ELR (cell line): ENCODE data around the gene LIMD2.
A peak's percentile ranks its signal among the peaks of the same experiment; 100 is the strongest.

Source experiments
- DNase-seq: peaks from one replicate; pipeline ENCODE4 v3.0.0-alpha.2; 2015; ENCODE audit warnings: low read depth

LIMD2 gene

DNA sequence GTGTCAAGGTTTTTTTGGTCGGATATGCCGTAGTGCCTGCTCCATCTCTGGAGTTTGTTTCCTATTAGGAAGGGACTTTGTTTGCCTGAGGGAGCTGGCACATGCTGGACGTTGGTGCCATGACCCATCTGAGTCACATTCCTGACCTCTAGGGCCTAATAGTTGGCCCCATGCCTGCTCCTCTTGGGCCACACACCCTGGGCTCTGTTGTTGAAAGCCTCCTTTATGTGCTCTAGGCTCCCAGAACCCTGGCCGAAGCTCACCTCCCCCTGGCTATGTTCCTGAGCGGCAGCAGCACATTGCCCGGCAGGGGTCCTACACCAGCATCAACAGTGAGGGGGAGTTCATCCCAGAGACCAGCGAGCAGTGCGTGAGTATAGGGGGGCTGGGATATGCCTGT is 18.4 kb downstream of the LIMD2 start:
- no peak for DNase-seq

DNA sequence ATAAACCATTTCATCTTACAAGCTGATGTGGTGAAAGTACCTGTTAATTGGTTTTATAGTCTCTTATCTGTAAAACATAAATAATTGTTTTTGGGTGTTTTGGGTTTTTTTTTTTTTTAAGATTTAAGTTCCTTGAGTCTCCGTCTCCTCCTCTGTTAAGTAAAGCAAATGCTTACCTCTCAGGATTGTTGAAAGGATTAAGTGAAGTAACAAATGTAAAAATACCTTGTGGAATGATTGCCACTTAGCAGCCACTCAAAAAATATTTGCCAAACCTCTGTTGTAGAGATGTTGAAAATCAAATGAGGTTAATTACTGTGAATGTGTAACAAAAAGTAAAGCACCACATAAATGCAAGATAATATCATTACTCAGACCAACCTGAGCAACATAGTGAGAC is 19.2 kb downstream of the LIMD2 start:
- no peak for DNase-seq

DNA sequence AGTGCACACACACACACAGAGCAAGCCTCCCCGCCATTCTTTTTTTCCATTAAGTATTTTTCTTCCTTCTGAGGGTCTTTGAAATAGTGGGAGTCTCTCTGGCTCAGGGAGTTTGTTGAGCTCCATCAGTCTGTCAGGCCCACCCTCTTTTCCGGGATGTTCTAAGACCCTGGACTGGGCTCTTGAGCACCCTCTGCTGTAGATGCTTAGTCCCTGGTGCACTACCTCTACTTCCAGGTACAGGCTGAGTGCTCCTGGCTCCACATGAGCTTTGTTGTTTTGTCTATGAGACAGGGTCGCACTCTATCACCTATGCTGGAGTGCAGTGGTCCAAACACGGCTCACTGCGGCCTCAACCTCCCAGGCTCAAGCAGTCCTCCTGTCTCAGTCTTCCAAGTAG is 20.7 kb downstream of the LIMD2 start:
- DNase-seq, result no peak

DNA sequence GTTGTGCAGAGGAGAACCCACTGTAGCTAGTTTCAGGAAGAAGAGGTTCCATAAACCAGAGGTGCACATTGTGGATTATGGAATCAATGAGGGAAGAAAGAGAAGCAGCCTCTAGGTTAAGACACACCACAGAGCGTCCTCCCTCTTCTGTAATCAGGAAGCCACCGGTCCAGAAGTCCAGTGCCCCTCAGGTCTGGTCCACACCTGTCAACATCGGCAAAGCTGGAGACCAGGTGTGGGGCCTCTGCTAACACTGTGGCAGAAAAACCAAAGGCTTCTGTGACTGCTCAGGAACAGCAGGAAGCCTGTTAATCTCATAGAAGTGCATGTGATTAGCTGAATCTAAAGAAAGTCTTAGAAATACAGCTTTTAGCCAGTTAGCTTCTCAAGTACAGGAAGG is 23.3 kb downstream of the LIMD2 start:
- no peak for DNase-seq

DNA sequence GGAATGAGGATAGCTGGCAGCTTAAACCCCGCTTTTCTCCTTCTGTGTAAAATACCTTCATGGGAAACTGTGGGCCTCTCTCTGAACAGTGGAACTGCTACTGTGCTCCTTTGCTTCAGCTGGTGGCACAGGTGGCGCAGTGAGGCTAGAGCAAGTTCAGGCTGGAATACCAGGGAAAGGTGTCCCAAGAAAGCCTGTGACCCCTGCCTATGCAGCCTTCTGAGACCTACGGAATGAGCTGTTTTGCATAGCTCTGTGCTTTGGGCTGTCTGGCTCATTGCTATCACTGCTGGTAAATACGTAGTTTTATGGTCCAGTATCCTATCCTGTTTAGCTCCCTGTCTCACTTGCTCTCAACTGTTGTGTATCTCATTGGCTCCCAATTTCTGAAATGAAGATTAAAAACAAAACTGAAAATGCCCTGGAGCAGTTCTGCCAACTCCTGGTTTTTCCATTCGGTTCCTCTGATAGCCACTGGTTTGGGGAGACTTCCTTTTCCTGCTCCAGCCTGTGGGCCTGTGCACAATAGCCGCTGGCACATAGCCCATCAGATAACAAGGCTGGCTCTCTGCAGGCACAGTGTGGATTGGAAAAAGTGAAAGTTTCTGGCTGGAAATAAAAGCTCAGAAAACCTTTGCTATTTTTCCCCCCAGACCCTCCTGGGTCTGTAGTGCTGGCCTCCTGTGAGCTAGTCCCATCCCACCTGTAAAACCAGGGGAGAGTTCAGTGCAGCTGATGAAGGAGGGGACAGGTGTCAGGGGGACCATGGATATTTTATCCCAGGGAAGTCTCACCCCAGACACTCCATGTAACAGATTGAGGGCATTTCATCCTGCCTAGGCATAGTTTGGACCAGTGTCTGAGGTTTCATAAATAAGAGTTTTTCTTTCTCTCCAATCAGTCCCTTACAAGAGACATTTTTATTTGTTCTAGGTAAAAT is 24.0 kb downstream of the LIMD2 start:
- DNase-seq, result peak; percentile 81

DNA sequence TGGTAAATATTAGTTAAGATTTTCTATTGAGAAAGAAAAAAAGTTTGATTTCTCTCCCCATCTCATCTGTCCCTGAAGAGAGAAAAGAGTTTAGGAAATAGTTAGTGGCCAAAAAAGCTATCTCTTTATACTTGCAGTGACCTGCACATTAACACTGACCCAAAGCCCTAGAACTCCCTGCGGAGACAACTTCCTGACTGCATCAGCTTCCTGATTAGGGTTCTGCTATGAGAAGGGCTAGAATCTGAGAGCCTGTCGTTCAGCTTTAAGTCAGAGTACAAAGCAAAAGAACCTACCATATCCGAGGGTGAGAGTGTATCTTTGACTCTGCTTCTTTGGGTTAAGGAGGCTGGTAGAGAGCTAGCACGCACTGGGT is 24.7 kb downstream of the LIMD2 start:
- peak; percentile 14 for DNase-seq

DNA sequence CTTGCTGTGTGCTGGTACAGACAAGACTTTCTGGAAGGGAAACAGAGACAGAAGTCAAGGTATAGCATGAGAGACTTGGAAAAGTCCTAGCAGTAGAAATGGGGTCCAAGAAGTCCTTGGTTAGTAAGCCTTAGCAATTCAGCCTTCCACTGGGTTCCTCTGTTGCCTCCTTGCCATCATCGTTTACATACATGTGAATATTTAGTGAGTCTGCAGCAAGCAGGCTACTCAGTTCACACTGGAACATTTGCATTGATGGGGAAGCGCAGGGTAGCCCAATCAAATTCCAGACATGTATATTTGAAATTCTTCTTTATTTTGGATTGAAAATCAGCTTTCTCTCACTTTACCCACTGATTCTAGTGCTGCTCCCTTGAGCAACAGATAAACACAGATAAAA is 27.1 kb downstream of the LIMD2 start:
- DNase-seq, result no peak

DNA sequence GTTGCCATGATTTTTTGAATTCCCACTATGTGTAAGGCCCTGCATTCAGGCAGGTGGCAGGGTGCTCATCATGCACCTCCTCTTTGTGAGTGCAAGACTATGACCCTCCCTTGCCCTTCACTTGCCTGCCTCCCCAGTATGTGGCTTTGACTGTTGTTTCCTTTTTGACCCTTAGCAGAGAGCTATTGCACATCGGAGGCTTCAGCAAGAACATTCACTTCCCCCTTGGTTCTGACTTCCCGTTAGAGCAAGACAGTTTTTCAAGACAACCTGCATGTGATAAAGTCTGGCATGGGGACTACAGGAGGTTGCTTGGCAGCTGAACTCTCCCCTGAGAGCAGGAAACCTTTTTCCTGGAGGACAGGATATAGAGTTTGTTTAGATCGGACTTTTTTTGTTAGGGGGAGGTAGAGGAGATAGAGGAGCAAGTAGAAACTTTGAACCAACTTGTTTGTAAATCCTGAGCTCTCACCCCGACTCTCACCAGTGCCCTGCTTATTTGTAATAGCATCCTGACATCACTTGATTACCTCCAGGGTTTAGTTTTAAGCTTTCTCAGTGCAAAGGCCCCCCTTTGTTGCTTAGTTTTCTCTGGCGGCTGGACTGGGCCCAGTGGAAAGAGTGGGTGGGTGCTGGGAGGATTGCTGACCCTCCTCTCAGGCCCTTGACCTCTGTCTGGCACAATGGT is 34.3 kb downstream of the LIMD2 start:
- DNase-seq, result no peak

DNA sequence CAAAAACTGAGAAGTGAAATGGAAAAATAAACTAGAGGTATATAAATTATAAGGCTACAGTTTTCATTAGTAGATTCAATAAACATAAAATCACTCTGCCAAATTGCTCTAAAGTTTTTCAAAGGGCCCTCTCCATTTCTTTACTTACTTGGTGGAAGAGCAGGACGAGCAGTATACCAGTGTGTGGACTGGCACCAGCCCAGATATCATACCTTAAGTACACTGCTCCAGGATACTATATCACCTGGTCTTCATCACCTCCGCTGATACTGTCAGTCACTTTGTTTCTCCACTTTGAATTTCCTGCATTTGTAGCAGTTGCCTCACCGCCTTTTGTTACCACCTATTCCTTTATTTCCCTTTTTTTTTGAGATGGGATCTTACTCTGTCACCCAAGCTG is 40.1 kb downstream of the LIMD2 start:
- no peak for DNase-seq

DNA sequence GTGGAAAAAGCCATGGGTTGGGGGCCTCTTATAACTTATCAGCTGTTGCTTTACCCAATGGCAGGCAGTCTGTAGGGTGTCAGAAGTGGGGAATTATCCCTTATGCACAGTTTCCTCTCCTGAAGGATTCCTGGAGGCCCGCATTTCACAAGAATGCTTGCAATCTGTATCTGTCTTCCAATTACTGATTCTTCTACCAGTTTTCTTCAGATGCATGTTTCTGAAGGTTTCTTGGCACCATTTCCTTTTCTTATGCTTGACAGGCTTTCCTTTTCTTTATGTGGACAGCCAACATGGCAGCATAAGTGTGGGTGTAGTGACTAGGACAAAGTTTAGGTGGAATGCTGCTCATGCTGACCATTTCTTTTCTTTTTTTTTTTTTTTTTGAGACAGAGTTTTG is 41.6 kb downstream of the LIMD2 start:
- no peak for DNase-seq

DNA sequence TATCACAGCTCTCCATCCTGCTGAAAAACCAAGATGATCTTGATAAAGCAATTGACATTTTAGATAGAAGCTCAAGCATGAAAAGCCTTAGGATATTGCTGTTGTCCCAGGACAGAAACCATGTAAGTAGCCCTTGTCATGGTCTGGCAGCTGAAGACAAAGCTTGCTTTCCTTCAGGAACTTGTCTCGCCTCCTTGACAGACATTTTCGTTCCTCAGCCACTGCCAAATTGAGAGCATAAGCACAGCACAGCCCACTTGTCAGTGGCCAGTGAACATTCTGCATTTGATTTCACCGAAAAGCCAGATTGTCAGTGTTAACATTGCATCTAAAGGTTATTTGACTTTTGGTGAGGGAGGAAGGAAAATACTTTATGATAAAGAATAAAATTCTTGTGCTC is 42.1 kb downstream of the LIMD2 start:
- no peak for DNase-seq

DNA sequence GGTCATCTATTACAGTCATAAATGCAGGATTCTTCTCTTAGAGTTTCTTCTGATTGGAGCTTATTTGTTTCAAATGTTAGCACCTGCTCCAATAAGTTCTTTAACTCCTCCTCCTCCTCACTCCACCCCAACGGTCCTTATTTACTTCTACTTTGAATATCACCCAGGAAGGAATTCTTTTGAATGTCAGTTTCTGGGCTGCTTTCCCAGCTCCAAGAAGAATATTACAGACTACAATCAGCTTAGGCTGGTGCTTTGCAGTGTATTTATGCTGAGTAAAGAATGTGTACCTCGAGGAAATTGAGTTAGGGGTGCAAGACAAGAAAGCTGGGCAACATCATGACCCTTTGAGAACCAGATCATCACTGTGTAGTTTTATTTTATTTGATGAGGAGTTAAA is 46.9 kb downstream of the LIMD2 start:
- no peak for DNase-seq

DNA sequence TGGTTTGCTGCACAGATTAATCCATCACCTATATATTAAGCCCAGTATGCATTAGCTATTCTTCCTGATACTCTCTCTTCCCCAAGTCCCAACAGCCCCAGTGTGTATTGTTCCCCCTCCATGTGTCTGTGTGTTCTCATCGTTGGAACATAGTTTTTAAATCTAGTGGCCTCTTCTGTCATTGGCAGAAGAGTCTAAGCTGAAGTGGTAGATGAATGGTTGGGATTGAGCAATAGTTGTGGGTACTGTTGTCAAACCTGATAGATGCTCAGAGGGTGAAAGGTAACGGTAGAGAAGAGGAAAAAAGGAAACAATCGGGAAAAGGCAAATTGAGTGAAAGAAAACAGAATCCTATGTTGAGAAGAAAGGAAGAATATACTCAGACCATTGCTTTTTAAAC is 47.8 kb downstream of the LIMD2 start:
- DNase-seq, result no peak

DNA sequence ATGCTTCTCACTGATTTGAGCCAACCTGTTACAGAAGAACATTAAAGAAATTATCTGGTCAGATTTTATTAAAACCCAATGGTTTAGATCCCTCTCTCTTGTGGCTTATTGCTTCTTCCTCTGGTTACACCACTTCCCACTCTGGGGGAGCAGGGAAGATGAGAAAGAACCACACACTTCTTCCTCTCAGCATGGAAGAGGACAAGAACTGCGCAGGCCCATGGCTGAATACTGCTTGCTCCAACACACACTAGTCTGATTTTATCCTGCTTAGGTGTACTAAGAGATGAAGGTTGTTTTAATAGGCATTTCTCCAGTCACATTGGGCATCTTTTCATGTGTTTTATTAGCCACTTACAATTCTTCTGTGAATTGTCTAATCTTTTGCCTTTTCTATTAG is 50.1 kb downstream of the LIMD2 start:
- no peak for DNase-seq

DNA sequence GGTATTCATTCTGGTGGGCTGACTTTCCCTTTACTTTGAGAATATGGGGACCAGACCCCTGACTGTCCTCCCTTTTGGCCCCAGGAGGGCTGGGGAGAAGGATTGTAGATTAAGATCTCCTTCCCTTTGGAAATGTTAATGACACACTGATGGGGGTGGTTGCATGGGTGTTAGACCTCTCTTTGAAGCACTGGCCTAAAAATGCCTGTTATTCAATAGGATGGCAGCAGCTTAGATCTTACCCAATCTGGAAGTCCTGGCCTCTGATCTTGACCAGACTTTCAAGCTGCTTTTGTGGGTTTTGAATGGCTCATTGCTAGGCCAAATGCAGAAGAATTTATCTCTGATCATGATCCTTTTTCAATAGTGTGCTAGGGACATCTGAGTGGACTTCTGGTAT is 52.0 kb downstream of the LIMD2 start:
- no peak for DNase-seq

DNA sequence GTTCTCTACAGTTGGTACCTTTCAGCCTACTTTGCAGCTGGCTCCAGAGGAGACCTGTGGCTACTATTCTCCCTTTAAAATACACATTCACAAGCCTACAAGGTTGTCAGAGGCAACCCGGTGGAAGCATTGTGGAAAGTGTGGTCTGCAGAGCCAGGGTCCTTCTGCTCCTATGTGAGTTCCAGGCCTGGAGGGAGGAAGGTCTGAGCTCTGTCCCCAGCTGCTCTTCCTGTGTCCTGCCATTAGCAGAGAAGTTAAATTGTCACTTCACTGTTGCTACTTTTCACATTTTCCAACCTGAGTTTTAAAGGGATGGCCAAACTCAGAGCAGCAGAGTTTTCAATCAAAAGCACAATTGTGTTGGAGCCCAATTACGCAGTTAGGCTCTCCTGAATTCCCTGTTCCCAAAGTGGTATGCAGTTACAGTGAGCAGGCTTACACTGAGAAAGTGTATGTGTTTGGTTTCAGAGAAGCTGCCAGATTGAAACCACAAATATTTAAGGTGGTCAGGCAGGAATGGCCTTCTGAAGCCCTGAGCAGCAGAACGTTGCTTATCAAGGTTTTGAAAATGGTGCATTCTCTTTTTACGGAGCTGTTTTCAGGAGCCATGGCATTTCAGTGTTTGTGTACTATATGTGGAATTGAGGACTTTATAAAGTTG is 52.7 kb downstream of the LIMD2 start:
- peak; percentile 28 for DNase-seq

DNA sequence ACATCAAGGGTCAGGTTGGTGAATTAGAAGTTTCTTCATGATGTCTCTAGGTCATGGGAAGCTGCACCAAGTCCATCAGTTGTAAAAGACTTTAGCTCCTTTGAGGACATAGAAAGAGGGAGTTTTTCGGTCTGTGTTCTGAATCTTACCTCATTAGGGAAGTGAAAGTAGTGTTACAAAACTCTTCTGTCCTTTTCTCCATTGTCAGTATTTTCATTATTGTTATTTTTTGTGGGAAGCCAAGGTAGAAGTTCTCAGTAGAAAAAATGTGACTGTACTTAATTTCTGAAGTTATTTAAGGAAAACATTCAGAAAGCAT is 53.5 kb downstream of the LIMD2 start:
- no peak for DNase-seq
